Esophagus squamous epithelium (tissue), 5 donors: ENCODE results near the gene STK26. TPM values are rescaled to one million over a fixed set of nuclear protein-coding genes. Genes with fewer than 3 reads are reported as not detected.

Experiments used
- DNase-seq: peaks from one replicate; lab custom pipeline; 2025; lab: John Stamatoyannopoulos, UW
- H3K27ac ChIP-seq, 4 donors: fragments of 200-600 bp; sonication (generic); one replicate each; pipeline ENCODE4 v1.5.1; 2016 to 2019; ENCODE audit warnings: mild to moderate bottlenecking in 1 of 4
- H3K27me3 ChIP-seq, 4 donors: fragments of 200-600 bp; sonication (generic); 1 replicate in 3 of 4; 2 replicates in 1 of 4; pipeline versions ENCODE4 v1.5.1 to v1.6.0; 2017 to 2021; ENCODE audit warnings: antibody characterized with exemption in 1 of 4
- H3K36me3 ChIP-seq, 3 donors: fragments of 200-600 bp; sonication (generic); one replicate each; pipeline ENCODE4 v1.5.1; 2016 to 2019
- H3K4me1 ChIP-seq, 3 donors: fragments of 200-600 bp; sonication (generic); one replicate each; pipeline ENCODE4 v1.5.1; 2017 to 2019
- H3K4me3 ChIP-seq, 4 donors: fragments of 200-600 bp; sonication (generic); 1 replicate in 3 of 4; 2 replicates in 1 of 4; pipeline ENCODE4 v1.5.1; 2016 to 2019; ENCODE audit warnings: mild to moderate bottlenecking in 2 of 4, moderate library complexity in 1 of 4
- H3K9me3 ChIP-seq, 3 donors: fragments of 200-600 bp; sonication (generic); one replicate each; pipeline ENCODE4 v1.5.1; 2016 to 2019
- CTCF ChIP-seq, 6 experiments: fragments of 450-650 bp in 4 of 6; fragments of 200-600 bp in 2 of 6; sonication (generic) in 2 of 6; IDR thresholded peaks; one replicate each; pipeline ENCODE4 v1.5.1; 2016 to 2019; ENCODE audit warnings: antibody characterized with exemption in 6 of 6, mild to moderate bottlenecking in 4 of 6, moderate library complexity in 4 of 6
- POLR2A ChIP-seq, 4 donors: fragments of 450-650 bp; IDR thresholded peaks; one replicate each; pipeline ENCODE4 v1.6.1; 2017; ENCODE audit warnings: antibody characterized with exemption in 4 of 4, mild to moderate bottlenecking in 4 of 4, moderate library complexity in 3 of 4
- WGBS, 2 donors: methylation state at CpG; one replicate each; pipeline ENCODE4 v1.1.5; 2018; 5-methylcytosine and 5-hydroxymethylcytosine counted together
- intact Hi-C: fragments of 100-400 bp; cut with DNase I; formaldehyde crosslinking; loops from one replicate; pipeline ENCODE4 v1.15.0; 2022
- total RNA-seq, 4 donors: library from RNA; depleted of rRNA; stranded (reverse); fragments of >200 nt; gene quantifications; one replicate each; pipeline ENCODE4 v1.1.0, GENCODE V29; 2016
- donor health status: DM: yes; HTN: yes; CAD: no.

STK26 gene
- total RNA-seq, 4 donors from 2014 or later = 12.2 to 21.6 (median 19.9) TPM

- H3K27ac ChIP-seq = peak overlapping the region; percentile 84 to 91 (median 88)
Observed at GRCh38 chrX:132023896-132024386, 839 bp downstream of the STK26 start.

GRCh38 chrX:132025041-132025440 lies 1.9 kb downstream of the STK26 start:
- Histone ChIP-seq H3K27me3 (no peaks in the 10 kb centered on the region), H3K27ac (no peak overlapping the region), H3K36me3 (no peaks in the 10 kb centered on the region), H3K4me1 (peaks cover 0 to 20% (median 0%) of the 10 kb centered on the region in 3 donors), H3K9me3 (no peaks in the 10 kb centered on the region), H3K4me3 (no peak overlapping the region)
- intact Hi-C loops = no loop called here
- TF ChIP-seq CTCF (IDR thresholded peaks at IDR 0.05) = no peak
- no peak for TF ChIP-seq POLR2A (IDR thresholded peaks at IDR 0.05)
- 68 to 70% methylated on average over 7 to 8 of the region's 8 CpGs for WGBS, 2 donors
- no peak for DNase-seq

More at GRCh38 chrX:132023896-132024386, 839 bp downstream of the STK26 start:
- intact Hi-C loops = no loop called here
- peak overlapping the region; percentile 61 to 79 (median 68) for H3K4me3 ChIP-seq
- H3K27me3 ChIP-seq = no peaks in the 10 kb centered on the region
- H3K4me1 ChIP-seq = peaks cover 0 to 20% (median 0%) of the 10 kb centered on the region in 3 donors
- no peaks in the 10 kb centered on the region for H3K36me3 ChIP-seq
- no peaks in the 10 kb centered on the region for H3K9me3 ChIP-seq
- no peak for TF ChIP-seq POLR2A (IDR thresholded peaks at IDR 0.05)
- TF ChIP-seq CTCF (IDR thresholded peaks at IDR 0.05) = no peak
- DNase-seq = no peak
- 0 to 15% methylated on average over 3 to 10 of the region's 16 CpGs for WGBS, 2 donors

- Histone ChIP-seq H3K9me3 (no peaks in the 10 kb centered on the region), H3K4me3 (no peak overlapping the region), H3K36me3 (no peaks in the 10 kb centered on the region), H3K27ac (no peak overlapping the region), H3K27me3 (peaks cover 0 to 3% (median 0%) of the 10 kb centered on the region in 4 donors), H3K4me1 (peaks cover 0 to under 1% (median 0%) of the 10 kb centered on the region in 3 donors)
- no peak for TF ChIP-seq CTCF (IDR thresholded peaks at IDR 0.05)
- no peak for TF ChIP-seq POLR2A (IDR thresholded peaks at IDR 0.05)
- no peak for DNase-seq
- intact Hi-C loops = no loop called here
Observed at GRCh38 chrX:132030264-132030663, 7.2 kb downstream of the STK26 start.

- 53 to 57% methylated on average over 4 of the region's 4 CpGs for WGBS, 2 donors
- Histone ChIP-seq H3K4me1 (no peaks in the 10 kb centered on the region), H3K27me3 (peaks cover 0 to 3% (median 0%) of the 10 kb centered on the region in 4 donors), H3K36me3 (no peaks in the 10 kb centered on the region), H3K4me3 (no peak overlapping the region), H3K9me3 (no peaks in the 10 kb centered on the region), H3K27ac (no peak overlapping the region)
- no peak for DNase-seq
- intact Hi-C loops = no loop called here
- TF ChIP-seq POLR2A (IDR thresholded peaks at IDR 0.05) (no peak), CTCF (IDR thresholded peaks at IDR 0.05) (no peak)
Observed at GRCh38 chrX:132031867-132032266, 8.8 kb downstream of the STK26 start.

- 57 to 86% methylated on average over 3 of the region's 3 CpGs for WGBS, 2 donors
- TF ChIP-seq POLR2A (IDR thresholded peaks at IDR 0.05) = no peak
- no peak for TF ChIP-seq CTCF (IDR thresholded peaks at IDR 0.05)
- Histone ChIP-seq H3K9me3 (no peaks in the 10 kb centered on the region), H3K27ac (no peak overlapping the region), H3K4me3 (no peak overlapping the region), H3K36me3 (no peaks in the 10 kb centered on the region), H3K4me1 (no peaks in the 10 kb centered on the region), H3K27me3 (peaks cover 0 to 3% (median 0%) of the 10 kb centered on the region in 4 donors)
- intact Hi-C loops = no loop called here
- no peak for DNase-seq
Observed at GRCh38 chrX:132033166-132033565, 10.1 kb downstream of the STK26 start.
